Measurements from ENCODE around the gene ZNF783.

ZNF783 gene

GRCh38 chr7:149295481-149295850, 33.5 kb downstream of the ZNF783 start:
- TF ChIP-seq, protein P1, sequence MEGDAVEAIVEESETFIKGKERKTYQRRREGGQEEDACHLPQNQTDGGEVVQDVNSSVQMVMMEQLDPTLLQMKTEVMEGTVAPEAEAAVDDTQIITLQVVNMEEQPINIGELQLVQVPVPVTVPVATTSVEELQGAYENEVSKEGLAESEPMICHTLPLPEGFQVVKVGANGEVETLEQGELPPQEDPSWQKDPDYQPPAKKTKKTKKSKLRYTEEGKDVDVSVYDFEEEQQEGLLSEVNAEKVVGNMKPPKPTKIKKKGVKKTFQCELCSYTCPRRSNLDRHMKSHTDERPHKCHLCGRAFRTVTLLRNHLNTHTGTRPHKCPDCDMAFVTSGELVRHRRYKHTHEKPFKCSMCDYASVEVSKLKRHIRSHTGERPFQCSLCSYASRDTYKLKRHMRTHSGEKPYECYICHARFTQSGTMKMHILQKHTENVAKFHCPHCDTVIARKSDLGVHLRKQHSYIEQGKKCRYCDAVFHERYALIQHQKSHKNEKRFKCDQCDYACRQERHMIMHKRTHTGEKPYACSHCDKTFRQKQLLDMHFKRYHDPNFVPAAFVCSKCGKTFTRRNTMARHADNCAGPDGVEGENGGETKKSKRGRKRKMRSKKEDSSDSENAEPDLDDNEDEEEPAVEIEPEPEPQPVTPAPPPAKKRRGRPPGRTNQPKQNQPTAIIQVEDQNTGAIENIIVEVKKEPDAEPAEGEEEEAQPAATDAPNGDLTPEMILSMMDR (conservative IDR thresholded peaks at IDR 0.05), result no peak
- TF ChIP-seq ZFX (IDR thresholded peaks at IDR 0.05), result no peak
- no peak overlapping the region for H3K27ac ChIP-seq

- H3K27ac ChIP-seq, result no peak overlapping the region
- no peak for TF ChIP-seq ZFX (IDR thresholded peaks at IDR 0.05)
- TF ChIP-seq, protein P1 (conservative IDR thresholded peaks at IDR 0.05), result no peak
These were observed 34.4 kb downstream of the ZNF783 start for GRCh38 chr7:149296368-149296767.

GRCh38 chr7:149297034-149297755, 35.2 kb downstream of the ZNF783 start:
- no peak overlapping the region for H3K27ac ChIP-seq
- TF ChIP-seq, protein P1 (conservative IDR thresholded peaks at IDR 0.05), result no peak
- no peak for TF ChIP-seq ZFX (IDR thresholded peaks at IDR 0.05)

- TF ChIP-seq ZFX (IDR thresholded peaks at IDR 0.05), result no peak
- TF ChIP-seq, protein P1 (conservative IDR thresholded peaks at IDR 0.05), result no peak
- H3K27ac ChIP-seq, result no peak overlapping the region
These were observed 38.8 kb downstream of the ZNF783 start for GRCh38 chr7:149300620-149301285.

DNA sequence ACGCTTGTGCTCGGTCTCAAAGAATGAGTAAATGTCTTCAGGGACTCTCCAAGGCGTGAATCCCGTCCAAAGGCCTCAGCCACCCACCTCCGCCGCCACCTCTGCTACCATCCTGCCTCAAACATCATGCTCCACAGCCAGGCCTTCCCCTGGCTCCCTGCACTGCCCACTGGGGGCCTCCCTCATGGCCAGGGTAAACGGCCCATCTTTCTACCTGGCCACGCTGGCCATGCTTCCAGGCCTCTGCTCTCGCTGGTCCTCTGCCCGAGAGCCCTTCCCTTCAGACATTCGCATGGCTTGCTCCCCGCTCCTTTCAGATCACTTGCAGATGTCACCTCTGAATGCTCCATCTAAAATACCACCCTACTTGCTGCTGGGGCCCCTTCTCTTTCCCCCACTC, 40.2 kb downstream of the ZNF783 start:
- H3K27ac ChIP-seq, result no peak overlapping the region
- TF ChIP-seq ZFX (IDR thresholded peaks at IDR 0.05), result no peak

- no peak overlapping the region for H3K27ac ChIP-seq
- TF ChIP-seq ZFX (IDR thresholded peaks at IDR 0.05), result no peak
- TF ChIP-seq, protein P1 (conservative IDR thresholded peaks at IDR 0.05), result no peak
These were observed 40.9 kb downstream of the ZNF783 start for GRCh38 chr7:149302865-149303264.

DNA sequence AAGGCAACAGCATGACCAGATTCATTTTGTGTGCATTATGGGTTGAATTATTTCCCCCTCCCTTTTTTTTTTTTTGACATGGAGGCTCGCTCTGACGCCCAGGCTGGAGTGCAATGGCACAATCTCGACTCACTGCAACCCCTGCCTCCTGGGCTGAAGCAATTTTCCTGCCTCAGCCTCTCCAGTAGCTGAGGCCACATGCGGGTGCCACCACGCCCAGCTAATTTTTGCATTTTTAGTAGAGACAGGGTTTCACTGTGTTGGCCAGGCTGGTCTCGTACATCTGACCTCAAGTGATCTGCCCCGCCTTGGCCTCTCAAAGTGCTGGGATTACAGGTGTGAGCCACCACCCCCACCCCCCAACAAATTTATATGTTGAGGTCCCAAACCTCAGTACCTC, 42.0 kb downstream of the ZNF783 start:
- no peak overlapping the region for H3K27ac ChIP-seq
- TF ChIP-seq ZFX (IDR thresholded peaks at IDR 0.05), result no peak
- TF ChIP-seq, protein P1 (conservative IDR thresholded peaks at IDR 0.05), result no peak
